Panc1 (cell line): ENCODE measurements around the gene ARHGEF38. TPM values are rescaled to one million over a fixed set of nuclear protein-coding genes. Genes with fewer than 3 reads are reported as not detected.

Experiments used
- ATAC-seq: fragments of 200-7000 bp; cut with Tn5 transposase; 2 replicates; pipeline ENCODE4 v1.9.1; 2020; ENCODE audit warnings: mild to moderate bottlenecking, moderate library complexity
- BruUV-seq: library from RNA; stranded (reverse); fragments of 400-500 nt; replicated peaks from 2 replicates; lab custom pipeline; 2021; lab: Mats Ljungman, UMichigan
- CTCF ChIA-PET: fragments of 300-600 bp; sonication (Branson Sonifier 250); formaldehyde crosslinking; loops from one replicate; lab custom pipeline; 2022; ENCODE audit warnings: antibody characterized with exemption; lab: Charles Lee
- POLR2A ChIA-PET: fragments of 300-600 bp; sonication (Branson Sonifier 250); formaldehyde crosslinking; loops from one replicate; lab custom pipeline; 2022; ENCODE audit warnings: antibody characterized with exemption; lab: Charles Lee
- DNase-seq: peaks from one replicate; pipeline ENCODE4 v3.0.0-alpha.2; 2010; ENCODE audit warnings: low read depth, low spot score
- H3K27ac ChIP-seq: 2 replicates; pipeline ENCODE4 v1.5.1; 2011; ENCODE audit warnings: mild to moderate bottlenecking, low read length, inconsistent platforms
- H3K27me3 ChIP-seq: fragments of 200-500 bp; sonication (Bioruptor generic); 2 replicates; pipeline ENCODE4 v1.6.0; 2014; ENCODE audit warnings: low read length, inconsistent platforms; ENCODE audit not compliant: control insufficient read depth, insufficient read depth
- H3K36me3 ChIP-seq: fragments of 200-500 bp; sonication (Bioruptor generic); 2 replicates; pipeline ENCODE4 v1.5.1; 2014; ENCODE audit warnings: inconsistent platforms, mild to moderate bottlenecking, low read length, moderate library complexity; ENCODE audit not compliant: control insufficient read depth, insufficient read depth
- H3K4me1 ChIP-seq: 2 replicates; pipeline ENCODE4 v1.5.1; 2011; ENCODE audit warnings: inconsistent platforms, mild to moderate bottlenecking, low read length, moderate library complexity; ENCODE audit not compliant: control insufficient read depth, insufficient read depth
- H3K4me3 ChIP-seq, 2 experiments: 2 replicates each; pipeline ENCODE4 v1.5.1; 2011 to 2012; ENCODE audit warnings: low read depth in 2 of 2, low read length in 2 of 2, mild to moderate bottlenecking in 2 of 2, inconsistent platforms in 1 of 2, moderate library complexity in 1 of 2
- H3K9me3 ChIP-seq: fragments of 200-500 bp; sonication (Bioruptor generic); 2 replicates; pipeline ENCODE4 v1.5.1; 2014; ENCODE audit warnings: low read depth, mild to moderate bottlenecking, inconsistent platforms, low read length, moderate library complexity; ENCODE audit not compliant: control insufficient read depth, insufficient read depth
- CTCF ChIP-seq: fragments of 450-650 bp; IDR thresholded peaks from 2 replicates; pipeline ENCODE4 v1.5.1; 2017; ENCODE audit warnings: mild to moderate bottlenecking
- POLR2AphosphoS5 ChIP-seq: IDR thresholded peaks from 2 replicates; pipeline ENCODE4 v1.6.1; 2012; ENCODE audit warnings: mild to moderate bottlenecking, low read depth, low read length, moderate library complexity
- REST ChIP-seq, 2 experiments: IDR thresholded peaks; 2 replicates each; pipeline ENCODE4 v1.6.1; 2011 to 2012; ENCODE audit warnings: low read depth in 2 of 2, control low read depth in 1 of 2, low read length in 1 of 2, mild to moderate bottlenecking in 1 of 2, moderate library complexity in 1 of 2; ENCODE audit not compliant: insufficient read depth in 1 of 2
- SIN3A ChIP-seq: IDR thresholded peaks from 2 replicates; pipeline ENCODE4 v1.6.1; 2012; ENCODE audit warnings: low read depth, mild to moderate bottlenecking, low read length, moderate library complexity, borderline replicate concordance; ENCODE audit not compliant: insufficient read depth
- TCF7L2 ChIP-seq: IDR thresholded peaks from 2 replicates; pipeline ENCODE4 v1.6.1; 2011; ENCODE audit warnings: mild to moderate bottlenecking, low read depth, low read length, inconsistent platforms
- in situ Hi-C: cut with HindIII; loops from 2 replicates; pipeline ENCODE4 v1.10.0; 2016; ENCODE audit warnings: low sequenced_read_pairs, low pct_unique_long_range_greater_than_20kb
- intact Hi-C: fragments of 100-400 bp; cut with micrococcal nuclease; formaldehyde crosslinking; loops from one replicate; pipeline ENCODE4 v1.10.0; 2022; ENCODE audit not compliant: unreplicated experiment
- total RNA-seq: library from RNA; stranded (reverse); gene quantifications from one replicate; pipeline ENCODE4 v1.2.1, GENCODE V29; 2021; ENCODE audit not compliant: unreplicated experiment

Gene ARHGEF38
- total RNA-seq, 1 experiment from 2014 or later: not detected

- in situ Hi-C loops (no loop called here), intact Hi-C loops (no loop called here)
- DNase-seq: no peak
- Histone ChIP-seq H3K4me3 (no peak overlapping the region), H3K9me3 (no peaks in the 10 kb centered on the region), H3K27ac (no peak overlapping the region), H3K36me3 (no peaks in the 10 kb centered on the region), H3K4me1 (no peaks in the 10 kb centered on the region), H3K27me3 (no peaks in the 10 kb centered on the region)
- ChIA-PET CTCF (no interaction called here), POLR2A (no interaction called here)
- ATAC-seq: no peak
- no peak for TF ChIP-seq SIN3A
- TF ChIP-seq REST (IDR thresholded peaks at IDR 0.05; ENCODE audit: insufficient read depth in 1 of 2, low read depth in 2 of 2, low read length in 1 of 2): no peak
- no peak for TF ChIP-seq CTCF
- TF ChIP-seq TCF7L2: no peak
- no peak for TF ChIP-seq POLR2AphosphoS5
- BruUV-seq: no TSS peak
These were observed 19.9 kb downstream of the ARHGEF38 start for GRCh38 chr4:105572296-105572695.

- no TSS peak for BruUV-seq
- H3K27ac ChIP-seq: no peak overlapping the region
These were observed 34.4 kb downstream of the ARHGEF38 start for GRCh38 chr4:105586638-105587328.

More at GRCh38 chr4:105586638-105587328, 34.4 kb downstream of the ARHGEF38 start:
- ChIA-PET POLR2A (no interaction called here), CTCF (no interaction called here)
- intact Hi-C loops: no loop called here
- H3K9me3 ChIP-seq: no peaks in the 10 kb centered on the region
- TF ChIP-seq SIN3A (no peak), CTCF (no peak), TCF7L2 (no peak), REST (IDR thresholded peaks at IDR 0.05; ENCODE audit: insufficient read depth in 1 of 2, low read depth in 2 of 2, low read length in 1 of 2) (no peak), POLR2AphosphoS5 (no peak)
- H3K36me3 ChIP-seq: no peaks in the 10 kb centered on the region
- DNase-seq (no peak), ATAC-seq (no peak)
- H3K4me3 ChIP-seq: no peak overlapping the region
- H3K4me1 ChIP-seq: no peaks in the 10 kb centered on the region
- in situ Hi-C loops: no loop called here
- no peaks in the 10 kb centered on the region for H3K27me3 ChIP-seq
